Activated T-cell treated with anti-CD3 and anti-CD28 coated beads, Interleukin-2, amount 50 U/mL, for 24 hours (primary cell): ENCODE data around the gene KRTAP10-5.
"Not testable (repeated sequence)": the region's sequence is repeated elsewhere in the genome, so short reads cannot be mapped to it uniquely, and the experiment has no call there.

Experiments
- DNase-seq: peaks from one replicate; pipeline ENCODE4 v3.0.0-alpha.2; 2020
- H3K27ac Mint-ChIP-seq: 2 replicates; pipeline ENCODE4 v1.8.0; 2020; ENCODE audit warnings: mild to moderate bottlenecking, mixed read lengths
- H3K27me3 Mint-ChIP-seq: 2 replicates; pipeline ENCODE4 v1.8.0; 2020; ENCODE audit warnings: mixed read lengths
- H3K36me3 Mint-ChIP-seq: 2 replicates; pipeline ENCODE4 v1.8.0; 2020; ENCODE audit warnings: low read depth, mixed read lengths
- H3K4me1 Mint-ChIP-seq: 2 replicates; pipeline ENCODE4 v1.8.0; 2020; ENCODE audit warnings: low read depth, mixed read lengths
- H3K4me3 Mint-ChIP-seq: 2 replicates; pipeline ENCODE4 v1.8.0; 2020; ENCODE audit warnings: mild to moderate bottlenecking, moderate library complexity, mixed read lengths
- H3K9me3 Mint-ChIP-seq: 2 replicates; pipeline ENCODE4 v1.8.0; 2020; ENCODE audit warnings: mixed read lengths

The KRTAP10-5 gene, protein sequence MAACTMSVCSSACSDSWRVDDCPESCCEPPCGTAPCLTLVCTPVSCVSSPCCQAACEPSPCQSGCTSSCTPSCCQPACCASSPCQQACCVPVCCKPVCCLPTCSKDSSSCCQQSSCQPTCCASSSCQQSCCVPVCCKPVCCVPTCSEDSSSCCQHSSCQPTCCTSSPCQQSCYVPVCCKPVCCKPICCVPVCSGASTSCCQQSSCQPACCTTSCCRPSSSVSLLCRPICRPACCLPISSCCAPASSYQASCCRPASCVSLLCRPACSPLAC

DNA sequence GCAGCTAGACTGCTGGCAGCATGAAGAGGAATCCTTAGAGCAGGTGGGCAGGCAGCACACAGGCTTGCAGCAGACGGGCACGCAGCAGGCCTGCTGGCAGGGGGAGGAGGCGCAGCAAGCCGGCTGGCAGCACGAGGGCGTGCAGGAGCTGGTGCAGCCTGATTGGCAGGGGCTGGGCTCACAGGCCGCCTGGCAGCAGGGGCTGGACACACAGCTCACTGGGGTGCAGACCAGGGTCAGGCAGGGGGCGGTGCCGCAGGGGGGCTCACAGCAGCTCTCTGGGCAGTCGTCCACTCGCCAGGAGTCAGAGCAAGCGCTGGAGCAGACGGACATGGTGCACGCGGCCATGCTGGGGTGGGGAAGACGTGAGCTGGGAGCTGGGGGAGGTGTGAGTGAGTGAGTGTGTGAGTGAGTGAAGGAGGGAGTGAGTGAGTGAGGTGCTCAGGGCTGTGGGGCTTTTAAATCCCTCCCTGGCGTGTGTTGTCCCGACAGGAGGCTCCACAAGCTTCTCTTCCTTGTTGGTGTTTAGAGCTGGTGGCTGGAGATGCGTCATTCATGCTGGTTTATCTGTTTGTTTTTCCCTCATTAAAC lies at the start of gene KRTAP10-5:
Gene KRTAP10-5 (minus strand): TSS at position 374 of the 591 bp plus-strand sequence. CDS start 26 bp downstream, at position 348.
- H3K27ac Mint-ChIP-seq, H3K27me3 Mint-ChIP-seq, H3K4me3 Mint-ChIP-seq, H3K36me3 Mint-ChIP-seq: not testable (repeated sequence)
- H3K4me1 Mint-ChIP-seq = peaks cover 13% of the 10 kb centered on the region
- peak; percentile 29 for DNase-seq
- peaks cover 22% of the 10 kb centered on the region for H3K9me3 Mint-ChIP-seq

DNA sequence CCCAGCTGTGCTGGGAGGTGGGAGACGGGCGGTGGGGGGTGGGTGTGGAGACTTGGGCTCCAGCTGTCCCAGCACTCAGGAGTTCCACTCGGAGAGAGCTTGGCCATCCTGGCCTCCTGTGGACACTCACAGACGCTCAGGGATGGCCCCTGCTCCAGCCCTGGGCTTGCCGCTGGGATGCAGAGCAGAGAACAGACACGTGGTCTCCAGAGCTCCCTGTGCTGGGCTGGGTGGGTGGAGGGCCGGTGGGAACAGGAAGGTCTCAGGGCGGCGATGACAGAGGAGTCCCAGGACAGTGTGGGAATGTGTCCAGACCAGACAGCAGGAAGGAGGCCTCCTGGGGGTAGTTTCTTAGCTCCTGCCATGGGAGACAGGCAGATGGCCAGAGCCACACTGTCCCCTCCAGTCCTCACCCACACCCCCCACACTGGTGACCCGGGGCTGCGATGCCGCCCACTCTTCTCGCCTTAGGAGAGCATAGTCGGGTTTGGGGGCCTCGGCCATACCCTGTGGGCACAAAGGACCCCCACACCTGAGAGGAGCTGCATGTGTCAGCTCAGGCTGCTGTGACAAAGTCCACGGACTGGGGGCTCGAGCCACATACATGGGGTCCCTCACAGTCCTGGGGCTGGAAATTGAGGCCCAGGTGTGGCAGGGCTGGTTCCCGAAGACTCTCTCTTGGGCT lies 48.4 kb upstream of the KRTAP10-5 start:
- Mint-ChIP-seq H3K4me1 (peaks cover 20% of the 10 kb centered on the region), H3K9me3 (peaks cover 41% of the 10 kb centered on the region), H3K27ac (no peak overlapping the region), H3K27me3 (no peaks in the 10 kb centered on the region), H3K4me3 (no peak overlapping the region), H3K36me3 (peaks cover 3% of the 10 kb centered on the region)
- no peak for DNase-seq

DNA sequence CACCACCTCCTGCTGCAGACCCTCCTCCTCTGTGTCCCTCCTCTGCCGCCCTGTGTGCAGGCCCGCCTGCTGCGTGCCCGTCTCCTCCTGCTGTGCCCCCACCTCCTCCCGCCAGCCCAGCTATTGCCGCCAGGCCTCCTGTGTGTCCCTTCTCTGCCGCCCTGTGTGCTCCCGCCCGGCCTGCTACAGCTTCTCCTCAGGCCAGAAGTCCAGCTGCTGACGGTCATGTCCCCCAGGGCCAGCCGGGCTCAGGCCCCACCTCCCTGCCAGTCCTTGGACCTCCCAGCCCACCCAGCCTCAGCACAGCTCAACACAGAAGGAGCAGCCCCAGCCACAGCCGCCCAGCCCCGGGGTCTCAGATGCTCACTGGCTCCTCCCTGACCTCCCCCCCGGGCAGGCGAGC lies 47.4 kb upstream of the KRTAP10-5 start:
- H3K27ac Mint-ChIP-seq, H3K36me3 Mint-ChIP-seq: not testable (repeated sequence)
- H3K9me3 Mint-ChIP-seq = peaks cover 47% of the 10 kb centered on the region

DNA sequence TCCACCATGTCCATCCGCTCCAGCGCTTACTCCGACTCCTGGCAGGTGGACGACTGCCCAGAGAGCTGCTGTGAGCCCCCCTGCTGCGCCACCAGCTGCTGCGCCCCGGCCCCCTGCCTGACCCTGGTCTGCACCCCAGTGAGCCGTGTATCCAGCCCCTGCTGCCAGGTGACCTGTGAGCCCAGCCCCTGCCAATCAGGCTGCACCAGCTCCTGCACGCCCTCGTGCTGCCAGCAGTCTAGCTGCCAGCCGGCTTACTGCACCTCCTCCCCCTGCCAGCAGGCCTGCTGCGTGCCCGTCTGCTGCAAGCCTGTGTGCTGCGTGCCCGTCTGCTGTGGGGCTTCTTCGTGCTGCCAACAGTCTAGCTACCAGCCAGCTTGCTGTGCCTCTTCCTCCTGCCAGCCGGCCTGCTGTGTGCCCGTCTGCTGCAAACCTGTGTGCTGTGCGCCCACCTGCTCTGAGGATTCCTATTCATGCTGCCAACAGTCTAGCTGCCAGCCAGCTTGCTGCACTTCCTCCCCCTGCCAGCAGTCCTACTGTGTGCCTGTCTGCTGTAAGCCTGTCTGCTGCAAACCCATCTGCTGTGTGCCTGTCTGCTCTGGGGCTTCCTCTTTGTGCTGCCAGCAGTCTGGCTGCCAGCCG lies 46.9 kb upstream of the KRTAP10-5 start:
- not testable (repeated sequence) for H3K27ac Mint-ChIP-seq

More for the DNA sequence above, 47.4 kb upstream of the KRTAP10-5 start:
- H3K27me3 Mint-ChIP-seq, DNase-seq, H3K4me3 Mint-ChIP-seq: not testable (repeated sequence)
- peaks cover 20% of the 10 kb centered on the region for H3K4me1 Mint-ChIP-seq

DNA sequence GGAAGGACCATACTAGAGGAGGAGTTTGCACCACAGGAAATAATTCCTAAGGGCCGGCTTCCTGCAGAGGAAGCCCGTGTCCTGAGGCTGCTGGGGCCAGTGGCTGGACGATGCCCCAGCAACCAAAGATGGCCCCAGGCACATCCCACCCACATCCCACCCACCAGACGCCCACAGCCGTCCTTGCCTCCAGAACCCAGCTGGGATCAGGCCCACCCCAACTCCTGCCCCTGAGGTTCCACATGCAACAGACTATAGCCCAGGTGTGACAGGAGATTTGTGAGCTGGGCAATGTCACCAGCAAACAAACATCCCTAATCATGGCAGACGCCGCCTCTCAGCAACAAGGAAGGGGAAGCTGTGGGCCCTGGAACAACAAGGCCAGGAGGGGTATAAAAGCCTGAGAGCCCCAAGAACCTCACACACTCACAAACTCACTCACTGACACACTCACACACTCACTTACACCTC lies 46.3 kb upstream of the KRTAP10-5 start, which contains the start of gene KRTAP10-9:
Gene KRTAP10-9 (plus strand): TSS at position 421 of the 471 bp plus-strand sequence. CDS start 79 bp downstream, outside the sequence.
- Mint-ChIP-seq H3K9me3 (peaks cover 50% of the 10 kb centered on the region), H3K36me3 (peaks cover 3% of the 10 kb centered on the region), H3K27me3 (no peaks in the 10 kb centered on the region), H3K27ac (no peak within 1 kb of the TSS), H3K4me3 (no peak within 1 kb of the TSS), H3K4me1 (peaks cover 20% of the 10 kb centered on the region)
- DNase-seq = peak; percentile 15

More for the DNA sequence above, 46.9 kb upstream of the KRTAP10-5 start:
- H3K4me3 Mint-ChIP-seq, DNase-seq, H3K27me3 Mint-ChIP-seq, H3K36me3 Mint-ChIP-seq: not testable (repeated sequence)
- Mint-ChIP-seq H3K4me1 (peaks cover 20% of the 10 kb centered on the region), H3K9me3 (peaks cover 51% of the 10 kb centered on the region)

DNA sequence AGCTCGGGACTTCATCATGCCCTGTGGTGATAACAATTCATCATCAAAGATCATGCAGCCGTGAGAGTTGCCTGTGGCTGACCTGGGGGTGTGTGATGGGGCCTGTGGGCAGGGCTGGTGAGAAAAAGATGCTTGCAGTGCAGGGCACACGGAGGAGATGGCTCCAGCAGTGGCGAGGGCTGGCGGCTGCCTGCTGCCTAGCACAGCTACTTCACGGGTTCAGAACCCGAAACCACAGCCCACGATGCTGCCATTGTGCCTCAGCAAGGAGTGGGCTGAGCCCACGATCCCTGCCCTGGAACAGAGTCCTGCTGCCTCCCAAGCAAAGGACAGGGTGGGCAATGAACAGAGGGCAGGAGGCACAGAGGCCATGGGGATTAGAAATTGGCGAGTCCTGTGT lies 45.9 kb upstream of the KRTAP10-5 start:
- Mint-ChIP-seq H3K36me3 (peaks cover 3% of the 10 kb centered on the region), H3K4me1 (peaks cover 20% of the 10 kb centered on the region), H3K4me3 (no peak overlapping the region), H3K9me3 (peaks cover 49% of the 10 kb centered on the region), H3K27me3 (no peaks in the 10 kb centered on the region), H3K27ac (no peak overlapping the region)
- peak; percentile 27 for DNase-seq

DNA sequence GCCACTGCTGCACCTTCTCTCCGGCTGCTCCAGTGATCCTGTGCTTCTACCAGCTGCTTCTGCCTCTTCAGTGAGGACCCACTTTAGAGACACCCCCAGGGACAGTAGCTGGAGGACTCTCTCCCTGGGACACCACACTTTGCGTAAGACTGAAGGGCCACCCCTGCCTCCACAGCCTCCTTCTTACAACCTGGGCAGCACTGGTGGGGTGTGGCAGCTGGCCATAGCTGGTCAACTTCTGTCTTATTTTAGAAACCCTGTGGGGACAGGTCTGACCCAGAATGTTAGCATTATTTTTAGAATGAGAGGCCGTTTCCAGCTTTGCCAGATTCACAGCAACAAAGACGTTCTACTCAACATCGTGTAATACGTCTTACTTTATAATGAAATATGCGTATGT lies 45.4 kb upstream of the KRTAP10-5 start:
- Mint-ChIP-seq H3K4me3 (no peak overlapping the region), H3K4me1 (peaks cover 20% of the 10 kb centered on the region), H3K36me3 (peaks cover 2% of the 10 kb centered on the region), H3K9me3 (peaks cover 46% of the 10 kb centered on the region), H3K27me3 (no peaks in the 10 kb centered on the region), H3K27ac (no peak overlapping the region)
- DNase-seq = no peak

DNA sequence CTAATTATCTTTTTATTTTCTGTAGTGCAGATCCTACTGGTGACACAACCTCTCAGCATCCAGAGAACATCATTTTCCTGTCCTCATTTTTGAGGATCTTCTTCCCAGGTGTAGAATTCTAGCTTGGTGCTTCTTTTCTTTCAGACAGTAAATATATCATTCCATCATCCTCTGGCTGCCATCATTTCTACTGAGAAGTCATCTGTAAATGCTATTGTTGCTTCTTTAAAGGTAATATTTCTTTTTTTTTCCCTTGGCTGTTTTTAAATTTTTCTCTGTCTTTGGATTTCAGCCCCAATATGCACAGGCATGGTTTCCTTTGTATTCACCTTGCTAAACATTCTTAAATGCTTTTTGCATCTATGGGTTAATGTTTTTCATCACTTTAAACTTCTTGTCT lies 43.2 kb upstream of the KRTAP10-5 start:
- Mint-ChIP-seq H3K4me3 (no peak overlapping the region), H3K4me1 (peaks cover 17% of the 10 kb centered on the region), H3K27ac (no peak overlapping the region), H3K36me3 (peaks cover 21% of the 10 kb centered on the region), H3K9me3 (peaks cover 52% of the 10 kb centered on the region), H3K27me3 (no peaks in the 10 kb centered on the region)
- no peak for DNase-seq

DNA sequence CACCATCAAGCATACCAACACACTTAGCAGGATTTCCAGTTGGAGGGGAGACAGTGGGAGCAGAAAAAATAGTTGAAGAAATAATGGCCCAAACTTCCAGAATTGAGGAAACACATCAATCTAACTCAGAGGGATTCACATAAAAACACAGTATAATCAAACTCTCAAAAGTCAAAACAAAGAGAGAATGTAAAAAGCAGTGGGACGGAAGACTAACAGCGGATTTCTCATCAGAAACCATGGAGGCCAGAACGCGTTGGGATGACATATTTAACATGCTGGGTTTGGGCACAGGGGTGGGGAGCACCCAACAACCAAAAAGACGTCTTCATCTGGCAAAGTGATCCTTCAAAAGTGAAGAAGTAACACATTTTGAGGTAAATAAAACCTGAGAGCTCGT lies 39.5 kb upstream of the KRTAP10-5 start:
- H3K36me3 Mint-ChIP-seq = peaks cover 22% of the 10 kb centered on the region
- peak overlapping the region; percentile 9 for H3K27ac Mint-ChIP-seq
- no peaks in the 10 kb centered on the region for H3K27me3 Mint-ChIP-seq
- H3K4me1 Mint-ChIP-seq = peaks cover 42% of the 10 kb centered on the region
- no peak overlapping the region for H3K4me3 Mint-ChIP-seq
- H3K9me3 Mint-ChIP-seq = peaks cover 50% of the 10 kb centered on the region
- DNase-seq = no peak

DNA sequence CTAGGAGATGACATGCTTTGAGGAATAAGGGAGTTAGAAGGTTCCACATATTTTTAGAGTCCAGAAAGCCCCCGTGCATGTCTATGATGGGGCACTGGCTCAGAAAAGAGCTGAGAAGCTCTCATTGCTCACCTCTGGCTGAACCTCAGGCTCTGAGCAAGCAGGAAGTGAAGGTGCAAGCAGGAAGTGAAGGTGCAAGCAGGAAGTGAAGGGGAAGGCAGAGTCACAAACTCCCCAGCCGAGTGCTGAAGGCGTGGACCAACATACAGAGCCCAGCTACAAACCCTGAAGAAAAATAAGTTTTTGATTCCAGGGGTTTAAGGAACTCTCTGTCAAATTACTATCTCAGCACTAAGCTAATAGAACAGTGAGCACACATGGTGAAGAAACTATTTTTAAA lies 38.5 kb upstream of the KRTAP10-5 start:
- H3K27ac Mint-ChIP-seq = peak overlapping the region; percentile 92
- H3K4me1 Mint-ChIP-seq = peaks cover 42% of the 10 kb centered on the region
- peaks cover 40% of the 10 kb centered on the region for H3K9me3 Mint-ChIP-seq
- H3K27me3 Mint-ChIP-seq = no peaks in the 10 kb centered on the region
- peaks cover 22% of the 10 kb centered on the region for H3K36me3 Mint-ChIP-seq
- H3K4me3 Mint-ChIP-seq = peak overlapping the region; percentile 9
- DNase-seq = peak; percentile 62

DNA sequence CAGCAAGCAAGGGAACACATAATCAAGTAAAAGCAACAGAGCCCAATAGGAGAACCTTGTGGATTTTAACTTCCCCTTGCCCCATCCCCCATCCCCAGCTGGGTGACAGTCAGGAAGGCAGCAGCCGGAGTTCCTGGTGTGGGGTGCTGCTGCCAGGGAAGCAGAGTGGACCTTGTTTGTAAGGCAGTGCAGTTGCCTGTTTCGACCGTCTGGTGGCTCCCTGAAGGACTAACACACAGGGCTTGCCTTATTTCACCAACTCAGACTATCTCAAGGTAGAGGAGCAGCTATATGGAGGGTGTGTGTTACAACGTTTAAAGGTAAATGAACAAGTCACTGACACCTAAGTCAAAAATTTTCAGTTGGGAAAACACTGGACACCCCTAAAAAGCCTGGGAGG lies 38.1 kb upstream of the KRTAP10-5 start:
- peak overlapping the region; percentile 9 for H3K4me3 Mint-ChIP-seq
- H3K4me1 Mint-ChIP-seq = peaks cover 42% of the 10 kb centered on the region
- H3K9me3 Mint-ChIP-seq = peaks cover 36% of the 10 kb centered on the region
- H3K27ac Mint-ChIP-seq = peak overlapping the region; percentile 92
- H3K27me3 Mint-ChIP-seq = no peaks in the 10 kb centered on the region
- peaks cover 22% of the 10 kb centered on the region for H3K36me3 Mint-ChIP-seq
- DNase-seq = no peak

DNA sequence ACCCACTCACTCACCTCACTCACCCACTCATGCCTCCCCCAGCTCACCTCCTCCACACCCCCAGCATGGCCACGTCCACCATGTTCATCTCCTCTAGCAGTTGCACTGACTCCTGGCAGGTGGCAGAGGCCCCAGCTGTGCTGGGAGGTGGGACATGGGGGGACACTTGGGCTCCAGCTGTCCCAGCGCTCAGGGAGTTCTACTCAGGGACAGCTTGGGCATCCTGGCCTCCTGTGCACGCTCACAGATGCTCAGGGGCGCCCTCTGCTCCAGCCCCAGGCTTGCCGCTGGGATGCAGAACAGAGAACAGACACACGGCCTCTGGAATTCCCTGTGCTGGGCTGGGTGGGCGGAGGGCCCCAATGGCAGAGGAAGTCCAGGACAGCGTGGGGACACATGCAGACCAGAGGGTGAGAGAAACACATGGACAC lies 36.7 kb upstream of the KRTAP10-5 start:
- Mint-ChIP-seq H3K4me1 (peaks cover 44% of the 10 kb centered on the region), H3K27me3 (no peaks in the 10 kb centered on the region), H3K9me3 (peaks cover 22% of the 10 kb centered on the region), H3K4me3 (no peak overlapping the region), H3K27ac (no peak overlapping the region), H3K36me3 (peaks cover 22% of the 10 kb centered on the region)
- no peak for DNase-seq

DNA sequence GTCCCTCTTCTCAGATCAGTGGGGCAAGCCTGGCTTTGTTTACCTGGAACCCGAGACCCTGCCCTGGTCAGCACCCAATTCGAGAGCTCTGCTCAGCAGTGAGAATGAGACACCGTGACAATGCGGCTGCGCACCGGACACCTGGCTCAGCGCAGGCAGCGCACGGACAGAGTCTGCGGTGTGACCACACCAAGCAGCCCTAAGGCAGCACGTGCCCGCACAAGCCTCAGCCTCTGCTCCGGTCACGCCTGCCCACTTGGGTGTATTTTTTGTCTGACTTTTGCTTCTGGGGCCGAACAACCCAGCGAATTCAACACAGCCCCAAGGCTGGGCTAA lies 36.2 kb upstream of the KRTAP10-5 start:
- Mint-ChIP-seq H3K4me1 (peaks cover 44% of the 10 kb centered on the region), H3K9me3 (peaks cover 18% of the 10 kb centered on the region), H3K27me3 (no peaks in the 10 kb centered on the region), H3K36me3 (peaks cover 22% of the 10 kb centered on the region), H3K4me3 (no peak overlapping the region), H3K27ac (no peak overlapping the region)
- DNase-seq = no peak

DNA sequence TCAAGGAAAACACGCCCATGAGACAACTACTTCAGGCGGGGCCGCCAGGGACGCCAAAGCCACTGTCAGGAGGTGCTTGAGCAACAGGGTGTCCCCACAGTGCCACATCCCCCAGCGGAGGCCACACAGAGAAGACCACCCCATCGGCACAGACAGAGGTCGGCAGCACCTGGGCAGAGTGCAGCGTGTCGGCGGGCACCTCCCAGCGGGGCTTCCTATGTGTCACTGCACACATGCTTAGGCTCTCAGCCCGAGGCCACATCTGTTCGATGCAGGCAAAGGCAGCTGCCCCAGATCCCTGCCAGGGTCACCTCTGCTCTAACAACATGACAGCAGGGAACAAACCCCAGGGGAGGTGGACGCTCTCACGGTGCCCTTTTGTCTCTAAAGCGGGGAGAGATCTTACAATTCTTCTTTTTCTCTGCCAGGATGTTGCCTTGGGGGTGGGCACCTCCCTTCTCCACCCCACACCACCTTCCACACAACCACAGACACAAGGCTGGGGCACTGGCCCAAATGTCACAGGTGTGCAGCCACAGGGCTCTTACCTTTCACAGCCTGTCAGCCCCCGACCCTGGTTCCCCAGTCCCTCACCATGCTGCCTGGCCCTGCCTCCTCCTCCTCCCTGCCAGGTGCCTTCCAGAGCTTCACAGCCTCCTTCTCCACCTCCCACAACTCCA lies 35.6 kb upstream of the KRTAP10-5 start:
- peaks cover 23% of the 10 kb centered on the region for H3K9me3 Mint-ChIP-seq
- H3K36me3 Mint-ChIP-seq = peaks cover 22% of the 10 kb centered on the region
- DNase-seq = no peak
- no peaks in the 10 kb centered on the region for H3K27me3 Mint-ChIP-seq
- H3K27ac Mint-ChIP-seq = no peak overlapping the region
- no peak overlapping the region for H3K4me3 Mint-ChIP-seq
- peaks cover 44% of the 10 kb centered on the region for H3K4me1 Mint-ChIP-seq
